Stimulated activated CD4-positive, alpha-beta T cell treated with anti-CD3 and anti-CD28 coated beads, TNF-alpha, amount 100 ng/mL, for 4 hours (primary cell): ENCODE measurements around the gene IDH3A.
"Not testable (repeated sequence)": the region's sequence is repeated elsewhere in the genome, so short reads cannot be mapped to it uniquely, and the experiment has no call there.

Experiments
- DNase-seq, 3 experiments: peaks; one replicate each; pipeline ENCODE4 v3.0.0-alpha.2; 2020; ENCODE audit warnings: low read depth in 3 of 3

The IDH3A gene

GRCh38 chr15:78129077-78129750, 19.9 kb upstream of the IDH3A start:
- no peak for DNase-seq

- DNase-seq: no peak
These were observed 19.3 kb upstream of the IDH3A start for GRCh38 chr15:78129751-78130287.

- no peak for DNase-seq
These were observed 18.5 kb upstream of the IDH3A start for GRCh38 chr15:78130466-78131294.

GRCh38 chr15:78131295-78132061, 17.7 kb upstream of the IDH3A start, which contains the start of gene CIB2:
TSS of gene CIB2 (minus strand) at chr15:78131445. CDS start at chr15:78131215, 230 bp downstream.
- peak; percentile 58 to 69 (median 68) for DNase-seq

GRCh38 chr15:78133801-78134200, 15.4 kb upstream of the IDH3A start:
- no peak for DNase-seq

- DNase-seq: no peak
These were observed 9.6 kb upstream of the IDH3A start for GRCh38 chr15:78139578-78139977.

- DNase-seq: no peak
These were observed 8.9 kb upstream of the IDH3A start for GRCh38 chr15:78140292-78140691.

- DNase-seq: no peak
These were observed 6.8 kb upstream of the IDH3A start for GRCh38 chr15:78142332-78142731.

GRCh38 chr15:78146425-78147154, 2.6 kb upstream of the IDH3A start:
- no peak for DNase-seq

- DNase-seq: no peak
These were observed 1.6 kb upstream of the IDH3A start for GRCh38 chr15:78147566-78147965.

GRCh38 chr15:78148392-78149067, 632 bp upstream of the IDH3A start:
- DNase-seq: no peak

- DNase-seq: no peak
These were observed 916 bp downstream of the IDH3A start for GRCh38 chr15:78149805-78150751.

GRCh38 chr15:78151075-78151474, 1.9 kb downstream of the IDH3A start:
- DNase-seq: not testable (repeated sequence)

GRCh38 chr15:78154955-78155354, 5.8 kb downstream of the IDH3A start:
- no peak for DNase-seq

- DNase-seq: no peak
These were observed 6.3 kb downstream of the IDH3A start for GRCh38 chr15:78155355-78155939.

- no peak for DNase-seq
These were observed 7.5 kb downstream of the IDH3A start for GRCh38 chr15:78156653-78157052.

- no peak for DNase-seq
These were observed 8.0 kb downstream of the IDH3A start for GRCh38 chr15:78157203-78157602.

GRCh38 chr15:78159395-78159794, 10.2 kb downstream of the IDH3A start:
- DNase-seq: no peak

GRCh38 chr15:78162038-78162437, 12.9 kb downstream of the IDH3A start:
- DNase-seq: peak in 1 of 3 experiments; percentile 9
